ENCODE data around the gene GRK5. TPM values are rescaled to one million over a fixed set of nuclear protein-coding genes. Genes with fewer than 3 reads are reported as not detected.

Gene GRK5
- total RNA-seq, 1 donor from 2014 or later, result 2.8 TPM

DNA sequence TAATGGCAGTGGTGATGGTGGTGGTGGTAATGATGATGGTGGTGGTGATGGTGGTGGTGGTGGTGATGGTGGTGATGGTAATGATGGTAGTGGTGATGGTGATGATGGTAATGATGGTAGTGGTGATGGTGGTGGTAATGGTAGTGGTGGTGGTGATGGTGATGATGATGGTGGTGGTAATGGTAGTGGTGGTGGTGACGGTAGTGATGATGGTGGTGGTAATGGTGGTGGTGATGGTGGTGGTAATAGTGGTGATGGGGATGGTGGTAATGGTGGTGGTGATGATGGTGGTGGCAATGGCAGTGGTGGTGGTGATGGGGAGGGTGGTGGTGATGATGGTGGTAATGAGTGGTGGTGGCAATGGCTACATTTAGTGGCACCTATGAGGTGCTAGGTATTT is 105.7 kb downstream of the GRK5 start:
- TF ChIP-seq CTCF (IDR thresholded peaks at IDR 0.05; ENCODE audit: insufficient read depth, low read length, poor library complexity, severe bottlenecking), result no peak
- Histone ChIP-seq H3K36me3 (ENCODE audit: control insufficient read depth, insufficient read depth, low read length) (no peaks in the 10 kb centered on the region), H3K27me3 (ENCODE audit: control insufficient read depth, insufficient read depth, low read length) (no peaks in the 10 kb centered on the region), H3K4me3 (ENCODE audit: low read depth, low read length) (no peak overlapping the region)
- no peak for DNase-seq (ENCODE audit: low read depth)

GRCh38 chr10:119313644-119314043 is 106.3 kb downstream of the GRK5 start:
- no peaks in the 10 kb centered on the region for H3K36me3 ChIP-seq (ENCODE audit: control insufficient read depth, insufficient read depth, low read length)

GRCh38 chr10:119314061-119314460 is 106.7 kb downstream of the GRK5 start:
- no peaks in the 10 kb centered on the region for H3K36me3 ChIP-seq (ENCODE audit: control insufficient read depth, insufficient read depth, low read length)
- DNase-seq (ENCODE audit: low read depth), result no peak
- H3K4me3 ChIP-seq (ENCODE audit: low read depth, low read length), result no peak overlapping the region
- TF ChIP-seq CTCF (IDR thresholded peaks at IDR 0.05; ENCODE audit: insufficient read depth, low read length, poor library complexity, severe bottlenecking), result no peak
- no peaks in the 10 kb centered on the region for H3K27me3 ChIP-seq (ENCODE audit: control insufficient read depth, insufficient read depth, low read length)

More at GRCh38 chr10:119313644-119314043, 106.3 kb downstream of the GRK5 start:
- no peak for DNase-seq (ENCODE audit: low read depth)
- no peak for TF ChIP-seq CTCF (IDR thresholded peaks at IDR 0.05; ENCODE audit: insufficient read depth, low read length, poor library complexity, severe bottlenecking)
- Histone ChIP-seq H3K4me3 (ENCODE audit: low read depth, low read length) (no peak overlapping the region), H3K27me3 (ENCODE audit: control insufficient read depth, insufficient read depth, low read length) (no peaks in the 10 kb centered on the region)

DNA sequence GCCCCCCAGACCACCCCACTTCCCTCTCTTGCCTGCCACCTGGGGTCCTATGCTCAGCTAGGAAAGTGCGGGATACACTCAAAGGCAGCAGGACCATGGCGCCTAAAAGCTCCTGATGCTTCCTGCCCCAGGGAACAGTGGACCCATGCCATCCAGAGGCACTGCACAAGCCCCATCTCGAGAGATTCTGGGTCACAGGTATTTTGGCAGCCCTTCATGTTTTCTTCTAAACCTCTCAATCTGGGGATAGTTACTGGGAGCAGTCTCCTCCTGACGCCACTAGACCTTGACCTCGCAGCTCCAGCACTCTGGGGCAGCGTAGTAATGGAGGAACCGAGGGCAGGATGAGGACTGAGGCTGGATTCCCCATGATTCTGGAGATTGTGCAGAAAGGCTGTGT is 107.1 kb downstream of the GRK5 start:
- no peak for TF ChIP-seq CTCF (IDR thresholded peaks at IDR 0.05; ENCODE audit: insufficient read depth, low read length, poor library complexity, severe bottlenecking)
- DNase-seq (ENCODE audit: low read depth), result no peak
- no peaks in the 10 kb centered on the region for H3K27me3 ChIP-seq (ENCODE audit: control insufficient read depth, insufficient read depth, low read length)
- H3K36me3 ChIP-seq (ENCODE audit: control insufficient read depth, insufficient read depth, low read length), result no peaks in the 10 kb centered on the region
- H3K4me3 ChIP-seq (ENCODE audit: low read depth, low read length), result no peak overlapping the region

DNA sequence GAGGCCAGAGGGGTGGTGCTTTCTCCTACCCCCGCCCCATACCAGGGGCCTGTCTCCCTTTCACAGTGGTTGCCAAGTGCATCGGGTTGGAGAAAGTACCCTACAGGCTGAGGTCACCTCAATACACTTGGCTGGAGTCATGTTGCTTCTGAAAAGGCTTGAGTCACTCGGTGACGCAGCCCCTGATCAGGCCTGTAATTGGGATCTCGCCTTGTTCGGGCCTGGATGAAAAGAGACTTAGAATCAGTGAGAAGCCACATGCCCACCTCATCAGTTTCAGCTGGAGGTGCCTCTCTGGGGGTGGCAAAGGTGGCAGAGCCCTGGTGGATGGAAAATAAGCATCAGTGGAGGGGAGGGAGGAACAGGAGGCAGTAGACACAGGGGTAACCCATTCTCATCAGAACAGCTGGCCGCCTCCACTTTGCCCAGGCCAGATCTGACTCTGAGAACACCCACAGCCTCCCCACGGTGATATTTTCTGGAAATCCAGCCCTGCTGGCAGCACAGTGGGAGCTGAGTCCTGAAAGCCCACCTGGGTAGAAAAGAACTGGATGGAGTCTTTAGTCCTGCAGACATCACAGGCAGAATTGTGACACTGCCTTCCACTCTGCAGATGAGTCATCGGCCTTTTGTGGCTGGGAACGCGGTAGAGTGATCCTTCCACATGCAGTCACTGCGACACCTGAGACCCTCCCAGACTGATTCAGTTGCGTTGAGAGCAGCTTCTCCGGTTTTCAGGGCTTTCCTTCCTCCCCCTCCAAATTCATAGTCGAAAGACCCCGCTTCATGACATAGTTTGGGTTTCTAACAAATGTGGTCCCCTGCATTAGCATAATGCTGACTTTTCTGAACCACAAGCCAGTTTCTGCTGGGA is 108.0 kb downstream of the GRK5 start:
- H3K36me3 ChIP-seq (ENCODE audit: control insufficient read depth, insufficient read depth, low read length), result no peaks in the 10 kb centered on the region
- no peak for TF ChIP-seq CTCF (IDR thresholded peaks at IDR 0.05; ENCODE audit: insufficient read depth, low read length, poor library complexity, severe bottlenecking)
- peak; percentile 84 for DNase-seq (ENCODE audit: low read depth)
- H3K4me3 ChIP-seq (ENCODE audit: low read depth, low read length), result no peak overlapping the region
- H3K27me3 ChIP-seq (ENCODE audit: control insufficient read depth, insufficient read depth, low read length), result no peaks in the 10 kb centered on the region

- no peak for DNase-seq (ENCODE audit: low read depth)
- no peak overlapping the region for H3K4me3 ChIP-seq (ENCODE audit: low read depth, low read length)
- no peak for TF ChIP-seq CTCF (IDR thresholded peaks at IDR 0.05; ENCODE audit: insufficient read depth, low read length, poor library complexity, severe bottlenecking)
- H3K27me3 ChIP-seq (ENCODE audit: control insufficient read depth, insufficient read depth, low read length), result no peaks in the 10 kb centered on the region
- H3K36me3 ChIP-seq (ENCODE audit: control insufficient read depth, insufficient read depth, low read length), result no peaks in the 10 kb centered on the region
Observed at GRCh38 chr10:119316002-119316358, 108.6 kb downstream of the GRK5 start.
